Cardiac fibroblast (primary cell): ENCODE measurements around the gene PDE11A.

ENCODE experiments used
- DNase-seq, 2 donors: peaks; one replicate each; pipeline versions ENCODE4 v3.0.0 to v3.0.0-alpha.2; 2010; ENCODE audit warnings: low read depth in 2 of 2
- H3K4me3 ChIP-seq, 2 donors: replicated peaks in 1 of 2; 1 replicate in 1 of 2; 2 replicates in 1 of 2; pipeline ENCODE4 v1.5.1; 2011; ENCODE audit warnings: low read depth in 2 of 2, low read length in 2 of 2, mild to moderate bottlenecking in 2 of 2, moderate library complexity in 1 of 2
- CTCF ChIP-seq: IDR thresholded peaks from one replicate; pipeline ENCODE4 v1.5.1; 2011; ENCODE audit warnings: low read depth, mild to moderate bottlenecking, low read length, inconsistent platforms

PDE11A gene

GRCh38 chr2:177602611-177603164 lies 469.9 kb downstream of the PDE11A start:
- no peak for DNase-seq
- TF ChIP-seq CTCF, result no peak
- H3K4me3 ChIP-seq, result no peak overlapping the region

GRCh38 chr2:177600917-177601316 lies 471.7 kb downstream of the PDE11A start:
- no peak overlapping the region for H3K4me3 ChIP-seq
- no peak for TF ChIP-seq CTCF
- no peak for DNase-seq

GRCh38 chr2:177599956-177600355 lies 472.6 kb downstream of the PDE11A start:
- TF ChIP-seq CTCF, result no peak
- DNase-seq, result no peak
- no peak overlapping the region for H3K4me3 ChIP-seq

DNA sequence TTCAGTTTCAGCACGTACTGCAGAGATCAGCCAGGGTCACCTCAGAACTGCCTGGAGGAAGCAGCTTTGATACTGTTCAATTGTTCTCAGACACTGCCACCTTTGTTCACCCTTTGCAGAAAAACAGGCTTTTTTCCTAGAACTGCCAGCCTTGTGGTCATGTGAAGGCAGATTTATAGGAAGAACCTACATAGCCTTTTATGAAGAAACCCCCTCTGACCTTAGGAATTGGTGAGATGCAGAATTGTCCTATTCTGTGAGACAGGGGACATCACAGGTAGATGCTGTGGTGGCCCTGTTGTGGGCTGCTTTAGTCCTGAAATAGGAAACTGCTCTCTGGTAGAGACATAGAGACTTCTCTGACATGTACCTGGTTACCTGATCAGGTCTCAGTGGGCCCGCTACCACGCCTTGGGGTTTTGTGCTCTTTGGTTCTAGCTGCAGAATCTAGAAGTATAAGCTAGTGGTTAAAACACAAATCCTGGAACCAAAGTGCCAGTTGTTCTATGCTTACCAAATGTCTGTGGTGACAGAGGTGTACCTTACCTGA lies 473.4 kb downstream of the PDE11A start:
- TF ChIP-seq CTCF, result no peak
- no peak overlapping the region for H3K4me3 ChIP-seq
- DNase-seq, result no peak

GRCh38 chr2:177598326-177599138 lies 474.0 kb downstream of the PDE11A start:
- DNase-seq, result peak; percentile 18 to 78
- no peak overlapping the region for H3K4me3 ChIP-seq
- no peak for TF ChIP-seq CTCF

GRCh38 chr2:177597759-177598158 lies 474.8 kb downstream of the PDE11A start:
- TF ChIP-seq CTCF, result no peak
- peak in 1 of 2 donors; percentile 5 for DNase-seq
- H3K4me3 ChIP-seq, result no peak overlapping the region
